ENCODE data around the gene LRMDA. TPM values are rescaled to one million over a fixed set of nuclear protein-coding genes. Genes with fewer than 3 reads are reported as not detected.

LRMDA gene
- total RNA-seq, 4 donors from 2014 or later: 2.2 to 7.8 (median 4.5) TPM

- no peak for DNase-seq
- no peak overlapping the region for H3K4me3 ChIP-seq
- H3K36me3 ChIP-seq: no peaks in the 10 kb centered on the region
- H3K4me1 ChIP-seq: peaks cover 5 to 31% (median 12%) of the 10 kb centered on the region in 4 donors
- in situ Hi-C loops (cut with MboI; ENCODE audit: low pct_ligation_motif_present in 1 of 4, low pct_unique_long_range_greater_than_20kb in 1 of 4, low sequenced_read_pairs in 3 of 4) (no loop called here), intact Hi-C loops (cut with DNase I; ENCODE audit: low total_unique reads) (no loop called here)
- no peaks in the 10 kb centered on the region for H3K9me3 ChIP-seq
- TF ChIP-seq EP300 (IDR thresholded peaks at IDR 0.05; ENCODE audit: low read depth): no peak
- TF ChIP-seq POLR2A (IDR thresholded peaks at IDR 0.05): no peak
- TF ChIP-seq POLR2AphosphoS5 (IDR thresholded peaks at IDR 0.05): no peak
- TF ChIP-seq CTCF (IDR thresholded peaks at IDR 0.05): no peak
- 88% methylated on average over 6 of the region's 6 CpGs; no CpG with 5 or more reads in 1 of the 2 donors for WGBS, 2 donors (ENCODE audit: low coverage in 1 of 2)
- H3K27me3 ChIP-seq: no peaks in the 10 kb centered on the region
- no peak overlapping the region for H3K27ac ChIP-seq
Observed at GRCh38 chr10:75466886-75467285, 35.5 kb downstream of the LRMDA start.

- Histone ChIP-seq H3K4me1 (peaks cover 5 to 35% (median 13%) of the 10 kb centered on the region in 4 donors), H3K27ac (peak overlapping the region in 2 of 4 donors; percentile 23 to 48), H3K36me3 (no peaks in the 10 kb centered on the region), H3K4me3 (no peak overlapping the region), H3K9me3 (no peaks in the 10 kb centered on the region), H3K27me3 (no peaks in the 10 kb centered on the region)
- TF ChIP-seq POLR2A (IDR thresholded peaks at IDR 0.05): no peak
- TF ChIP-seq EP300 (IDR thresholded peaks at IDR 0.05; ENCODE audit: low read depth): no peak
- no peak for TF ChIP-seq POLR2AphosphoS5 (IDR thresholded peaks at IDR 0.05)
- TF ChIP-seq CTCF (IDR thresholded peaks at IDR 0.05): no peak
- 72 to 92% methylated on average over 2 to 7 of the region's 7 CpGs for WGBS, 2 donors (ENCODE audit: low coverage in 1 of 2)
- in situ Hi-C loops (cut with MboI; ENCODE audit: low pct_ligation_motif_present in 1 of 4, low pct_unique_long_range_greater_than_20kb in 1 of 4, low sequenced_read_pairs in 3 of 4): no loop called here
- intact Hi-C loops (cut with DNase I; ENCODE audit: low total_unique reads): no loop called here
- DNase-seq: no peak
Observed at GRCh38 chr10:75468612-75469005, 37.2 kb downstream of the LRMDA start.

- intact Hi-C loops (cut with DNase I; ENCODE audit: low total_unique reads): no loop called here
- TF ChIP-seq POLR2AphosphoS5 (IDR thresholded peaks at IDR 0.05) (peak; percentile 67 to 86 (median 78)), POLR2A (IDR thresholded peaks at IDR 0.05) (no peak), EP300 (IDR thresholded peaks at IDR 0.05; ENCODE audit: low read depth) (no peak), CTCF (IDR thresholded peaks at IDR 0.05) (no peak)
- Histone ChIP-seq H3K4me1 (peaks cover 5 to 35% (median 13%) of the 10 kb centered on the region in 4 donors), H3K9me3 (no peaks in the 10 kb centered on the region), H3K36me3 (no peaks in the 10 kb centered on the region), H3K27ac (peak overlapping the region in 2 of 4 donors; percentile 23 to 48), H3K27me3 (no peaks in the 10 kb centered on the region), H3K4me3 (no peak overlapping the region)
- 57 to 63% methylated on average over 1 to 3 of the region's 3 CpGs for WGBS, 2 donors (ENCODE audit: low coverage in 1 of 2)
- peak; percentile 13 for DNase-seq
- in situ Hi-C loops (cut with MboI; ENCODE audit: low pct_ligation_motif_present in 1 of 4, low pct_unique_long_range_greater_than_20kb in 1 of 4, low sequenced_read_pairs in 3 of 4): no loop called here
Observed at GRCh38 chr10:75469006-75469616, 37.7 kb downstream of the LRMDA start.

- Histone ChIP-seq H3K27ac (no peak overlapping the region), H3K4me3 (no peak overlapping the region), H3K9me3 (no peaks in the 10 kb centered on the region), H3K27me3 (no peaks in the 10 kb centered on the region), H3K36me3 (no peaks in the 10 kb centered on the region), H3K4me1 (peaks cover 5 to 35% (median 13%) of the 10 kb centered on the region in 4 donors)
- peak; percentile 61 for DNase-seq
- intact Hi-C loops (cut with DNase I; ENCODE audit: low total_unique reads): no loop called here
- in situ Hi-C loops (cut with MboI; ENCODE audit: low pct_ligation_motif_present in 1 of 4, low pct_unique_long_range_greater_than_20kb in 1 of 4, low sequenced_read_pairs in 3 of 4): no loop called here
- TF ChIP-seq CTCF (IDR thresholded peaks at IDR 0.05) (no peak), POLR2A (IDR thresholded peaks at IDR 0.05) (no peak), EP300 (IDR thresholded peaks at IDR 0.05; ENCODE audit: low read depth) (no peak), POLR2AphosphoS5 (IDR thresholded peaks at IDR 0.05) (no peak)
- WGBS, 2 donors (ENCODE audit: low coverage in 1 of 2): 13 to 29% methylated on average over 3 to 4 of the region's 4 CpGs
Observed at GRCh38 chr10:75470901-75471300, 39.5 kb downstream of the LRMDA start.

Measured in transverse colon (tissue), 4 donors.